ENCODE results near the gene EEFSEC.

The EEFSEC gene

GRCh38 chr3:128343287-128344051 lies 190.2 kb downstream of the EEFSEC start:
- no peaks in the 10 kb centered on the region for H3K36me3 ChIP-seq (ENCODE audit: control insufficient read depth, low read depth, low read length)
- H3K27ac ChIP-seq (ENCODE audit: low read length), result no peak overlapping the region
- H3K9ac ChIP-seq (ENCODE audit: low read length), result no peak overlapping the region
- H3K4me1 ChIP-seq (ENCODE audit: control insufficient read depth, low read depth, low read length), result peaks cover 2% of the 10 kb centered on the region
- no peak overlapping the region for H3K4me3 ChIP-seq (ENCODE audit: low read length)
- H3K9me3 ChIP-seq (ENCODE audit: control insufficient read depth, low read depth, low read length), result no peaks in the 10 kb centered on the region
- H3K27me3 ChIP-seq (ENCODE audit: control insufficient read depth, insufficient read depth, low read length), result no peaks in the 10 kb centered on the region

GRCh38 chr3:128344052-128344735 lies 190.9 kb downstream of the EEFSEC start:
- no peak overlapping the region for H3K27ac ChIP-seq (ENCODE audit: low read length)

GRCh38 chr3:128345196-128345595 lies 191.9 kb downstream of the EEFSEC start:
- Histone ChIP-seq H3K27me3 (ENCODE audit: control insufficient read depth, insufficient read depth, low read length) (no peaks in the 10 kb centered on the region), H3K4me1 (ENCODE audit: control insufficient read depth, low read depth, low read length) (peaks cover 9% of the 10 kb centered on the region), H3K36me3 (ENCODE audit: control insufficient read depth, low read depth, low read length) (no peaks in the 10 kb centered on the region), H3K9me3 (ENCODE audit: control insufficient read depth, low read depth, low read length) (no peaks in the 10 kb centered on the region), H3K27ac (ENCODE audit: low read length) (no peak overlapping the region), H3K9ac (ENCODE audit: low read length) (no peak overlapping the region), H3K4me3 (ENCODE audit: low read length) (no peak overlapping the region)

More at GRCh38 chr3:128344052-128344735, 190.9 kb downstream of the EEFSEC start:
- Histone ChIP-seq H3K4me3 (ENCODE audit: low read length) (no peak overlapping the region), H3K9ac (ENCODE audit: low read length) (no peak overlapping the region), H3K36me3 (ENCODE audit: control insufficient read depth, low read depth, low read length) (no peaks in the 10 kb centered on the region), H3K4me1 (ENCODE audit: control insufficient read depth, low read depth, low read length) (peaks cover 9% of the 10 kb centered on the region), H3K9me3 (ENCODE audit: control insufficient read depth, low read depth, low read length) (no peaks in the 10 kb centered on the region), H3K27me3 (ENCODE audit: control insufficient read depth, insufficient read depth, low read length) (no peaks in the 10 kb centered on the region)

GRCh38 chr3:128346562-128346961 lies 193.3 kb downstream of the EEFSEC start:
- H3K4me3 ChIP-seq (ENCODE audit: low read length), result no peak overlapping the region
- no peaks in the 10 kb centered on the region for H3K9me3 ChIP-seq (ENCODE audit: control insufficient read depth, low read depth, low read length)
- H3K27me3 ChIP-seq (ENCODE audit: control insufficient read depth, insufficient read depth, low read length), result no peaks in the 10 kb centered on the region
- peaks cover 9% of the 10 kb centered on the region for H3K4me1 ChIP-seq (ENCODE audit: control insufficient read depth, low read depth, low read length)
- no peaks in the 10 kb centered on the region for H3K36me3 ChIP-seq (ENCODE audit: control insufficient read depth, low read depth, low read length)
- no peak overlapping the region for H3K27ac ChIP-seq (ENCODE audit: low read length)
- no peak overlapping the region for H3K9ac ChIP-seq (ENCODE audit: low read length)

- Histone ChIP-seq H3K4me3 (ENCODE audit: low read length) (no peak overlapping the region), H3K9me3 (ENCODE audit: control insufficient read depth, low read depth, low read length) (no peaks in the 10 kb centered on the region), H3K27me3 (ENCODE audit: control insufficient read depth, insufficient read depth, low read length) (no peaks in the 10 kb centered on the region), H3K4me1 (ENCODE audit: control insufficient read depth, low read depth, low read length) (peaks cover 9% of the 10 kb centered on the region), H3K27ac (ENCODE audit: low read length) (no peak overlapping the region), H3K9ac (ENCODE audit: low read length) (no peak overlapping the region), H3K36me3 (ENCODE audit: control insufficient read depth, low read depth, low read length) (no peaks in the 10 kb centered on the region)
These were observed 194.0 kb downstream of the EEFSEC start for GRCh38 chr3:128347282-128347681.

- no peak overlapping the region for H3K27ac ChIP-seq (ENCODE audit: low read length)
- H3K27me3 ChIP-seq (ENCODE audit: control insufficient read depth, insufficient read depth, low read length), result no peaks in the 10 kb centered on the region
- no peaks in the 10 kb centered on the region for H3K36me3 ChIP-seq (ENCODE audit: control insufficient read depth, low read depth, low read length)
- no peaks in the 10 kb centered on the region for H3K9me3 ChIP-seq (ENCODE audit: control insufficient read depth, low read depth, low read length)
- no peak overlapping the region for H3K9ac ChIP-seq (ENCODE audit: low read length)
- peaks cover 9% of the 10 kb centered on the region for H3K4me1 ChIP-seq (ENCODE audit: control insufficient read depth, low read depth, low read length)
- H3K4me3 ChIP-seq (ENCODE audit: low read length), result no peak overlapping the region
These were observed 194.8 kb downstream of the EEFSEC start for GRCh38 chr3:128348075-128348474.

- peaks cover 9% of the 10 kb centered on the region for H3K4me1 ChIP-seq (ENCODE audit: control insufficient read depth, low read depth, low read length)
- no peak overlapping the region for H3K4me3 ChIP-seq (ENCODE audit: low read length)
- no peaks in the 10 kb centered on the region for H3K36me3 ChIP-seq (ENCODE audit: control insufficient read depth, low read depth, low read length)
- H3K9ac ChIP-seq (ENCODE audit: low read length), result no peak overlapping the region
- H3K9me3 ChIP-seq (ENCODE audit: control insufficient read depth, low read depth, low read length), result no peaks in the 10 kb centered on the region
- no peak overlapping the region for H3K27ac ChIP-seq (ENCODE audit: low read length)
- H3K27me3 ChIP-seq (ENCODE audit: control insufficient read depth, insufficient read depth, low read length), result no peaks in the 10 kb centered on the region
These were observed 195.7 kb downstream of the EEFSEC start for GRCh38 chr3:128348805-128349531.

- Histone ChIP-seq H3K4me1 (ENCODE audit: control insufficient read depth, low read depth, low read length) (peaks cover 9% of the 10 kb centered on the region), H3K9me3 (ENCODE audit: control insufficient read depth, low read depth, low read length) (no peaks in the 10 kb centered on the region), H3K27ac (ENCODE audit: low read length) (no peak overlapping the region), H3K36me3 (ENCODE audit: control insufficient read depth, low read depth, low read length) (no peaks in the 10 kb centered on the region), H3K9ac (ENCODE audit: low read length) (no peak overlapping the region), H3K4me3 (ENCODE audit: low read length) (no peak overlapping the region), H3K27me3 (ENCODE audit: control insufficient read depth, insufficient read depth, low read length) (no peaks in the 10 kb centered on the region)
These were observed 196.8 kb downstream of the EEFSEC start for GRCh38 chr3:128349963-128350599.

GRCh38 chr3:128351546-128351945 lies 198.3 kb downstream of the EEFSEC start:
- no peak overlapping the region for H3K4me3 ChIP-seq (ENCODE audit: low read length)
- no peak overlapping the region for H3K27ac ChIP-seq (ENCODE audit: low read length)
- H3K27me3 ChIP-seq (ENCODE audit: control insufficient read depth, insufficient read depth, low read length), result no peaks in the 10 kb centered on the region
- no peaks in the 10 kb centered on the region for H3K36me3 ChIP-seq (ENCODE audit: control insufficient read depth, low read depth, low read length)
- H3K9me3 ChIP-seq (ENCODE audit: control insufficient read depth, low read depth, low read length), result no peaks in the 10 kb centered on the region
- H3K9ac ChIP-seq (ENCODE audit: low read length), result no peak overlapping the region
- peaks cover 9% of the 10 kb centered on the region for H3K4me1 ChIP-seq (ENCODE audit: control insufficient read depth, low read depth, low read length)

GRCh38 chr3:128352326-128352725 lies 199.0 kb downstream of the EEFSEC start:
- no peak overlapping the region for H3K27ac ChIP-seq (ENCODE audit: low read length)
- H3K4me3 ChIP-seq (ENCODE audit: low read length), result no peak overlapping the region

GRCh38 chr3:128353361-128353965 lies 200.2 kb downstream of the EEFSEC start:
- Histone ChIP-seq H3K9ac (ENCODE audit: low read length) (no peak overlapping the region), H3K4me3 (ENCODE audit: low read length) (no peak overlapping the region), H3K9me3 (ENCODE audit: control insufficient read depth, low read depth, low read length) (no peaks in the 10 kb centered on the region), H3K36me3 (ENCODE audit: control insufficient read depth, low read depth, low read length) (no peaks in the 10 kb centered on the region), H3K27ac (ENCODE audit: low read length) (no peak overlapping the region), H3K4me1 (ENCODE audit: control insufficient read depth, low read depth, low read length) (peaks cover 7% of the 10 kb centered on the region), H3K27me3 (ENCODE audit: control insufficient read depth, insufficient read depth, low read length) (no peaks in the 10 kb centered on the region)

More at GRCh38 chr3:128352326-128352725, 199.0 kb downstream of the EEFSEC start:
- Histone ChIP-seq H3K9me3 (ENCODE audit: control insufficient read depth, low read depth, low read length) (no peaks in the 10 kb centered on the region), H3K36me3 (ENCODE audit: control insufficient read depth, low read depth, low read length) (no peaks in the 10 kb centered on the region), H3K27me3 (ENCODE audit: control insufficient read depth, insufficient read depth, low read length) (no peaks in the 10 kb centered on the region), H3K4me1 (ENCODE audit: control insufficient read depth, low read depth, low read length) (peaks cover 9% of the 10 kb centered on the region), H3K9ac (ENCODE audit: low read length) (no peak overlapping the region)

Measured in iPS-18a (cell line).